ENCODE results near the gene NPR1. TPM values are rescaled to one million over a fixed set of nuclear protein-coding genes. Genes with fewer than 3 reads are reported as not detected.

NPR1 gene
- total RNA-seq, 2 experiments from 2014 or later, result not detected

DNA sequence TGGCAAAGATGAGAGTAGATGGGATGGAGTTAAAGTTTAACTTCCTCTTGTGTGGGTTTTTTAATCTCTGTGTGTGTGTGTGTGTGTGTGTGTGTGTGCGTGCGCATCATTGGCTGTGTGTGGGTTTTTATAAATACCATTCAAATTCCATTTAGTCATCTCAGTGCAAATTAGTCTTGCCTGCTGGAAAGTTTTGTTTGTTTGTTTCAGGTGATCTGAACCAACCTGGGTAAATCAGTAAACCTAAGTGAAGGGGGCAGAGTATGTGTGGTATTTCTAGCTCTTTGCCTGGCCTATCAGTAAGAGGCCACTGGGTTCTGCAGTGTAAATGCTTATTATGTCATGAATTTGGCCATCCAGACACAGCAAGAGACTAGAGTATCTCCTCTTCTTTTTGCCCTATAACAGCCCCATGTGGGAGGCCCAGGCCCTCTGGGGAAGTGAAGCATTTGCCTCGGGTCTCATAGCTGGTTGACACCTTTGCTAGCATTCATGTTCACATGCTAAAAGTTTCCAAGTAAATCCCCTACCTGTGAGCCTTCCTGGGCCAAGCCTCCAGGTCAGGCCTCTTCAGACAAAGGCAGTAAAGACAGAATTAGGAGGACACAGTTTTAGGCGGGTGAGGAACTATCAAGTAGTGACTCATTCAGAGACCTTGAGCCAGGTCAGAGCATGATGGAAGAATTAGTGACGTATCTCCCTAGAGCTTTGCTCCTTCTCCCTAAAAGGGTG lies 64.1 kb downstream of the NPR1 start:
- intact Hi-C loops (cut with DNase I, micrococcal nuclease), result loop anchor here in 1 of 2 experiments (10.0 kb wide), 1 partner anchor 388 kb away; the partner anchor contains the start of gene S100A9
- POLR2A ChIA-PET, result no interaction called here

More for the DNA sequence above, 64.1 kb downstream of the NPR1 start:
- TF ChIP-seq, protein P1, sequence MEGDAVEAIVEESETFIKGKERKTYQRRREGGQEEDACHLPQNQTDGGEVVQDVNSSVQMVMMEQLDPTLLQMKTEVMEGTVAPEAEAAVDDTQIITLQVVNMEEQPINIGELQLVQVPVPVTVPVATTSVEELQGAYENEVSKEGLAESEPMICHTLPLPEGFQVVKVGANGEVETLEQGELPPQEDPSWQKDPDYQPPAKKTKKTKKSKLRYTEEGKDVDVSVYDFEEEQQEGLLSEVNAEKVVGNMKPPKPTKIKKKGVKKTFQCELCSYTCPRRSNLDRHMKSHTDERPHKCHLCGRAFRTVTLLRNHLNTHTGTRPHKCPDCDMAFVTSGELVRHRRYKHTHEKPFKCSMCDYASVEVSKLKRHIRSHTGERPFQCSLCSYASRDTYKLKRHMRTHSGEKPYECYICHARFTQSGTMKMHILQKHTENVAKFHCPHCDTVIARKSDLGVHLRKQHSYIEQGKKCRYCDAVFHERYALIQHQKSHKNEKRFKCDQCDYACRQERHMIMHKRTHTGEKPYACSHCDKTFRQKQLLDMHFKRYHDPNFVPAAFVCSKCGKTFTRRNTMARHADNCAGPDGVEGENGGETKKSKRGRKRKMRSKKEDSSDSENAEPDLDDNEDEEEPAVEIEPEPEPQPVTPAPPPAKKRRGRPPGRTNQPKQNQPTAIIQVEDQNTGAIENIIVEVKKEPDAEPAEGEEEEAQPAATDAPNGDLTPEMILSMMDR (IDR thresholded peaks at IDR 0.05), result no peak
- CTCF ChIA-PET, result no interaction called here
- Histone ChIP-seq H3K27me3 (ENCODE audit: control insufficient read depth in 1 of 2, insufficient read depth in 2 of 2, low read length in 2 of 2) (no peaks in the 10 kb centered on the region), H3K4me3 (ENCODE audit: low read length) (no peak overlapping the region), H3K27ac (ENCODE audit: low read depth in 1 of 2, low read length in 2 of 2) (no peak overlapping the region), H3K36me3 (ENCODE audit: insufficient read depth, low read length) (peaks cover 69% of the 10 kb centered on the region), H3K4me1 (ENCODE audit: insufficient read depth, low read length) (no peaks in the 10 kb centered on the region), H3K9me3 (ENCODE audit: control insufficient read depth in 1 of 2, insufficient read depth in 1 of 2, low read length in 2 of 2) (no peaks in the 10 kb centered on the region)
- H3K27ac Mint-ChIP-seq, result no peak overlapping the region
- H3K4me3 Mint-ChIP-seq, result no peak overlapping the region
- no peaks in the 10 kb centered on the region for H3K9me3 Mint-ChIP-seq
- H3K4me1 Mint-ChIP-seq (ENCODE audit: low read depth), result no peaks in the 10 kb centered on the region
- H3K27me3 Mint-ChIP-seq, result no peaks in the 10 kb centered on the region
- peaks cover 74% of the 10 kb centered on the region for H3K36me3 Mint-ChIP-seq (ENCODE audit: low read depth)
- ATAC-seq (ENCODE audit: poor library complexity) (no peak), DNase-seq (peak in 2 of 14 experiments; percentile 8 to 13)

Small RNA genes within 50 kb of the gene (microRNA-seq; reads per million reads assigned to microRNA genes)
- not detected for gene MIR8083 (ENCODE audit: borderline microRNAs expressed, borderline replicate concordance)

Other genes with a start within 250 kb of the NPR1 start
- not detected for gene S100A7, start 218.0 kb upstream of the NPR1 start, total RNA-seq
- 100 to 1,000 TPM; 172 to 175 TPM for gene S100A6, start 142.7 kb upstream of the NPR1 start, total RNA-seq
- 1 to 10 TPM in 1 of 2 experiments, under 1 TPM in 1; 0.80 to 1.3 TPM for gene S100A5, start 137.8 kb upstream of the NPR1 start, total RNA-seq
- 100 to 1,000 TPM; 297 to 299 TPM for gene S100A4, start 132.9 kb upstream of the NPR1 start, total RNA-seq
- not detected for gene S100A3, start 129.4 kb upstream of the NPR1 start, total RNA-seq
- gene S100A2, start 112.8 kb upstream of the NPR1 start, total RNA-seq, result not detected
- gene S100A16, start 65.6 kb upstream of the NPR1 start, total RNA-seq, result not detected
- not detected for gene S100A14, start 62.4 kb upstream of the NPR1 start, total RNA-seq
- 1 to 10 TPM; 2.1 to 2.8 TPM for gene S100A13, start 51.2 kb upstream of the NPR1 start, total RNA-seq
- not detected for gene S100A1, start 50.3 kb upstream of the NPR1 start, total RNA-seq
- 100 to 1,000 TPM in 1 of 2 experiments, 10 to 100 TPM in 1; 97.1 to 102 TPM for gene CHTOP, start 44.6 kb upstream of the NPR1 start, total RNA-seq
- gene SNAPIN, start 20.0 kb upstream of the NPR1 start, total RNA-seq, result 1 to 10 TPM; 7.2 to 7.3 TPM
- 100 to 1,000 TPM; 140 to 147 TPM for gene ILF2, start 7.7 kb upstream of the NPR1 start, total RNA-seq
- 10 to 100 TPM; 24.9 to 27.4 TPM for gene INTS3, start 49.4 kb downstream of the NPR1 start, total RNA-seq
- 1 to 10 TPM; 3.8 to 4.4 TPM for gene SLC27A3, start 96.7 kb downstream of the NPR1 start, total RNA-seq
- gene GATAD2B, start 244.3 kb downstream of the NPR1 start, total RNA-seq, result 10 to 100 TPM; 51.6 to 52.3 TPM

Data from CD4-positive, alpha-beta T cell (primary cell).